Lower leg skin (tissue), 4 donors: ENCODE results near the gene MGMT. TPM values are rescaled to one million over a fixed set of nuclear protein-coding genes. Genes with fewer than 3 reads are reported as not detected.
A peak's percentile ranks its signal among the peaks of the same experiment; 100 is the strongest.

Source experiments
- DNase-seq, 2 donors: peaks; one replicate each; pipeline ENCODE4 v3.0.0-alpha.2; 2019; ENCODE audit warnings: low spot score in 2 of 2
- H3K4me3 ChIP-seq: fragments of 200-600 bp; sonication (generic); 2 replicates; pipeline ENCODE4 v1.5.1; 2017; ENCODE audit warnings: mild to moderate bottlenecking, low read depth; ENCODE audit not compliant: poor library complexity, severe bottlenecking
- POLR2A ChIP-seq, 2 donors: fragments of 450-650 bp; IDR thresholded peaks; one replicate each; pipeline ENCODE4 v1.6.1; 2016 to 2017; ENCODE audit warnings: antibody characterized with exemption in 2 of 2, mild to moderate bottlenecking in 1 of 2, moderate library complexity in 1 of 2
- WGBS, 2 donors: methylation state at CpG; one replicate each; pipeline ENCODE4 v1.1.5; 2018; 5-methylcytosine and 5-hydroxymethylcytosine counted together
- intact Hi-C: fragments of 100-400 bp; cut with DNase I; formaldehyde crosslinking; loops from one replicate; pipeline ENCODE4 v1.15.0; 2023; ENCODE audit warnings: low total_unique reads
- total RNA-seq, 4 donors: library from RNA; depleted of rRNA; stranded (reverse); fragments of >200 nt; gene quantifications; one replicate each; pipeline ENCODE4 v1.1.0, GENCODE V29; 2016
- TF ChIP-seq, protein P1 (sequence below), 3 donors: fragments of 450-650 bp; IDR thresholded peaks; one replicate each; pipeline ENCODE4 v1.5.1; 2016; ENCODE audit warnings: antibody characterized with exemption in 3 of 3, mild to moderate bottlenecking in 3 of 3, moderate library complexity in 2 of 3

MGMT gene
- total RNA-seq, 4 donors from 2014 or later = 13.1 to 38.7 (median 29.2) TPM

DNA sequence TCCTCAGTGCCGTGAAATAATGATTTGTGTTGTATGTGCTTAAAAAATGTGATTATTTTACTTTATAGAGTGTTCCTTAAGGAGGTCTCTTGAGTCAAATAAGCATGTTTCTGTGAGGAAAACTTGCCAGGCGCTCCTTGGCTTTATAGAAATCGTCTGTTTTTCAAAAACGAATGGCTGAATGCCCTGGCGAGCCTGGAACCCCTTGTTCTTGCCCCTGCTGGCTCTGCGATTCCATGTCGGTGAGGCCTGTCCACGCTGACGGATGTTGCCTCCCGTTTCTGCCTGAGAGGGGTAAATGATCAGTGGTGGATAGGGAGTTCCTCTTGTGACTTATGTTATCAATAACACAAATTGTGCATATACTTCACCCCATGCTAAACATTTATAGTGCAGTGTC, 75.5 kb downstream of the MGMT start:
- no peak overlapping the region for H3K4me3 ChIP-seq
- intact Hi-C loops = no loop called here
- DNase-seq = no peak
- 92 to 96% methylated on average over 10 of the region's 10 CpGs for WGBS, 2 donors
- no peak for TF ChIP-seq POLR2A (IDR thresholded peaks at IDR 0.05)
- TF ChIP-seq, protein P1, sequence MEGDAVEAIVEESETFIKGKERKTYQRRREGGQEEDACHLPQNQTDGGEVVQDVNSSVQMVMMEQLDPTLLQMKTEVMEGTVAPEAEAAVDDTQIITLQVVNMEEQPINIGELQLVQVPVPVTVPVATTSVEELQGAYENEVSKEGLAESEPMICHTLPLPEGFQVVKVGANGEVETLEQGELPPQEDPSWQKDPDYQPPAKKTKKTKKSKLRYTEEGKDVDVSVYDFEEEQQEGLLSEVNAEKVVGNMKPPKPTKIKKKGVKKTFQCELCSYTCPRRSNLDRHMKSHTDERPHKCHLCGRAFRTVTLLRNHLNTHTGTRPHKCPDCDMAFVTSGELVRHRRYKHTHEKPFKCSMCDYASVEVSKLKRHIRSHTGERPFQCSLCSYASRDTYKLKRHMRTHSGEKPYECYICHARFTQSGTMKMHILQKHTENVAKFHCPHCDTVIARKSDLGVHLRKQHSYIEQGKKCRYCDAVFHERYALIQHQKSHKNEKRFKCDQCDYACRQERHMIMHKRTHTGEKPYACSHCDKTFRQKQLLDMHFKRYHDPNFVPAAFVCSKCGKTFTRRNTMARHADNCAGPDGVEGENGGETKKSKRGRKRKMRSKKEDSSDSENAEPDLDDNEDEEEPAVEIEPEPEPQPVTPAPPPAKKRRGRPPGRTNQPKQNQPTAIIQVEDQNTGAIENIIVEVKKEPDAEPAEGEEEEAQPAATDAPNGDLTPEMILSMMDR (IDR thresholded peaks at IDR 0.05) = no peak

DNA sequence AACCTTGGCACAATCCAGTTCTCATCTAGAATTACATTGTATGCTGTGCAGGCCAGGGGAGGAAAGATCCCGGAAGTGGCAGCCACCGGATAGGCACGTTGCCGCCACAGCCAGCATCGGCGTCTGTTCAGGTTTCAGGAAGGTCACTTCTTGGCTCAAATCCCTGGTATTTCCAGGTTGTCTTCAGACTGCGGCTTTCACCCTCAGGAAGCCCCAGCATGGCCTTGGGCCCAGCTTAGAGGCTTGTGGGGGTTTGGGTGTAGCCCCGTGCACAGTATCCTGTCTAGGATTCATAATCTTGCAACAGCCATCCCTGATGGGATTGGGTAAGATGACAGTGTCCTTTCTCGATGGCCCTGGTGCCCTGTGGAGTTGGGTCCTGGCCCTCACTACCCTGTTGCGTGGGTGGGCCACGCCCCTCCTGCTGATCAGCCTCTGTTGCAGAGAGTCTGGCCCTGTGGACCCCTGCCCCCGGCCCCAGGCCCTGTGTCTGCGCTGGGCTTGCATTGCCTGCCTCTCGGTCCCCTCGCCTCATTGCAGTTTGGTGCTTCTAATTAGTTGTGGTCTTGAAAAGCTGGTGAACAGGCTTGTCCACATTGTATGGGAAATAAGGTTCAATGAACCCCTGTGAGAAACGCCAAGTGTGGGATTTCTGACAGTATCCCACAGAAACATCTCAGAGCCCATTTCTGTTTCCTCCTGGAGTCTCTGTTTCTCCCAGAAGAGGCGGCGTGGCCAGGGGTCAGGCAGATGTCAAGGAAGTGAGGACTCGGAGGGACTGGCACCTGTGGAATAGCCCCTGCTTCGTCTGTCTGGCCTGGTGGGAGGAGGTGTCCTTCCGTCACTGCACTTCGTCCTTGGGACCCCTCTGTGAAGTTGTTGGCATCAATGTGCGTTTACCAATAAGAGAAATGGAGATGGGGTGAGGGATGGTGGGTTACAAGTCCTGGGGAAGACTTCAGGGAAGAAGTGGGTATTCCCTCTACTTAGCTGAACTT, 77.5 kb downstream of the MGMT start:
- TF ChIP-seq POLR2A (IDR thresholded peaks at IDR 0.05) = no peak
- TF ChIP-seq, protein P1 (IDR thresholded peaks at IDR 0.05) = no peak
- no peak overlapping the region for H3K4me3 ChIP-seq
- 88 to 94% methylated on average over 22 to 23 of the region's 23 CpGs for WGBS, 2 donors
- intact Hi-C loops = no loop called here
- peak in 1 of 2 donors; percentile 84 for DNase-seq

DNA sequence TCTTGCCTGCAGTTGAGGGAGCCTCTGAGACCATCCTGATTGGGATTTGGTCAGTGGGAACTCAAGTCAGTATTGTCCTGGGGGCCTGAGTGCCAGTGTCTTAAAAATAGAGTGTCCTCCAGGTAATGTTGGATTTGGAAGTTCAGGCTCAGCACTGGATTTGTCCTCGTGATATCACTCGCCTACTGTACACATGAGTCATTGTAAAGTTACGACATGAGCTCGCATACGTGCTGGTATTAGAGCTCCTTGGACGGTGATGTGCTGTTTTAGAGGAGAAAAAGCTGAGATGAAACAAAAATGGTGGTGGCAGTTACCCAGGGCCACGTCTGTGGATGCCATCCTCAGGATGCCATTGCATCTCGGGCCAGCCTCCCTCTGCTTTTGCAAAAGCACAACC, 78.2 kb downstream of the MGMT start:
- no peak for DNase-seq
- 90% methylated on average over 8 of the region's 8 CpGs for WGBS, 2 donors
- no peak overlapping the region for H3K4me3 ChIP-seq
- intact Hi-C loops = no loop called here
- TF ChIP-seq POLR2A (IDR thresholded peaks at IDR 0.05) = no peak
- TF ChIP-seq, protein P1 (IDR thresholded peaks at IDR 0.05) = no peak

DNA sequence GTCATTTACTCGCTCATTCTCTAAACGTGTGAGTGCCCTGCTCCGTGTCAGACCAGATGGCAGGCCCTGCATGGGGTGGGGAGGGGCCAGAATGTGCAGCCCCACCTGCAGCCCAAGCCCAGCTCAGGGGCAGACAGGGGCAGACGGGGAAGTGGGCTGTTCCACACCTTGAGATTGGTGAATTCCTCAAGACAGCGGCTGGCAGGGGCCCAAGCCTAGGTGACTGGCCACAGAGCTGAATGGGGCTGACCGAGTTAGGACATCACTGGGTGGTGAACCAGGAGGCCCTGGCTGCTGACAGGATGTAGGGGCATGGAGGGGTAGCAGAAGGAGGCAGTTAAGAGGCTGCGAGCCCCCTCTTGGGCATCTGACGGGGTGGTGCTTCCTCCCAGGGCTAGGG, 79.1 kb downstream of the MGMT start:
- WGBS, 2 donors = 77 to 80% methylated on average over 8 of the region's 8 CpGs
- intact Hi-C loops = no loop called here

DNA sequence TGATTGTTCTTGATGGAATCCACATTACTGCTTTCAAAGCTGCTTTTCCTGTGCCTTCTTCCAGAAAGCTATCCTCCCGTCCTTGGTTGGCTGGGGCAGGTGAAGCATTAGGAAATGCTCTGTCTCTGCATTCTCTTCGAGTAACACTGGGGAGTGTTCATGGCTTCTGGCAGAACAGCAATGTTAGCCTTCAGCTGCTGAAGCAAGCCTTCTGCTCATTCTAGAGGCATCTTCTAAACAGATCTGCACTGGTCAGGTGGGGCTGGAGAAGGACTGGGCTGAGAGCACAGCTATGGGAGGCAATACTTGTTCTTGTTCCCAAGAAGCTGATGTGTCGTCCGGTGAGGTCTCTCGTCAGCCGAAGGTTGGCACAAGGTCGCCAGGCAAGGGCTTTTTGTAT, 80.6 kb downstream of the MGMT start:
- peak in 1 of 2 donors; percentile 59 for DNase-seq
- TF ChIP-seq POLR2A (IDR thresholded peaks at IDR 0.05) = no peak
- TF ChIP-seq, protein P1 (IDR thresholded peaks at IDR 0.05) = no peak

More for the DNA sequence above, 79.1 kb downstream of the MGMT start:
- TF ChIP-seq, protein P1 (IDR thresholded peaks at IDR 0.05) = no peak
- H3K4me3 ChIP-seq = no peak overlapping the region
- peak in 1 of 2 donors; percentile 84 for DNase-seq

More for the DNA sequence above, 80.6 kb downstream of the MGMT start:
- WGBS, 2 donors = 68 to 76% methylated on average over 7 of the region's 7 CpGs
- intact Hi-C loops = no loop called here
- no peak overlapping the region for H3K4me3 ChIP-seq
